Panc1 (cell line): ENCODE measurements around the gene SENP8. TPM values are rescaled to one million over a fixed set of nuclear protein-coding genes. Genes with fewer than 3 reads are reported as not detected.

Experiments used
- ATAC-seq: fragments of 200-7000 bp; cut with Tn5 transposase; 2 replicates; pipeline ENCODE4 v1.9.1; 2020; ENCODE audit warnings: mild to moderate bottlenecking, moderate library complexity
- BruUV-seq: library from RNA; stranded (reverse); fragments of 400-500 nt; replicated peaks from 2 replicates; lab custom pipeline; 2021; lab: Mats Ljungman, UMichigan
- CTCF ChIA-PET: fragments of 300-600 bp; sonication (Branson Sonifier 250); formaldehyde crosslinking; loops from one replicate; lab custom pipeline; 2022; ENCODE audit warnings: antibody characterized with exemption; lab: Charles Lee
- POLR2A ChIA-PET: fragments of 300-600 bp; sonication (Branson Sonifier 250); formaldehyde crosslinking; loops from one replicate; lab custom pipeline; 2022; ENCODE audit warnings: antibody characterized with exemption; lab: Charles Lee
- DNase-seq: peaks from one replicate; pipeline ENCODE4 v3.0.0-alpha.2; 2010; ENCODE audit warnings: low read depth, low spot score
- H3K27ac ChIP-seq: 2 replicates; pipeline ENCODE4 v1.5.1; 2011; ENCODE audit warnings: mild to moderate bottlenecking, low read length, inconsistent platforms
- H3K27me3 ChIP-seq: fragments of 200-500 bp; sonication (Bioruptor generic); 2 replicates; pipeline ENCODE4 v1.6.0; 2014; ENCODE audit warnings: low read length, inconsistent platforms; ENCODE audit not compliant: control insufficient read depth, insufficient read depth
- H3K36me3 ChIP-seq: fragments of 200-500 bp; sonication (Bioruptor generic); 2 replicates; pipeline ENCODE4 v1.5.1; 2014; ENCODE audit warnings: inconsistent platforms, mild to moderate bottlenecking, low read length, moderate library complexity; ENCODE audit not compliant: control insufficient read depth, insufficient read depth
- H3K4me1 ChIP-seq: 2 replicates; pipeline ENCODE4 v1.5.1; 2011; ENCODE audit warnings: inconsistent platforms, mild to moderate bottlenecking, low read length, moderate library complexity; ENCODE audit not compliant: control insufficient read depth, insufficient read depth
- H3K4me3 ChIP-seq, 2 experiments: 2 replicates each; pipeline ENCODE4 v1.5.1; 2011 to 2012; ENCODE audit warnings: low read depth in 2 of 2, low read length in 2 of 2, mild to moderate bottlenecking in 2 of 2, inconsistent platforms in 1 of 2, moderate library complexity in 1 of 2
- H3K9me3 ChIP-seq: fragments of 200-500 bp; sonication (Bioruptor generic); 2 replicates; pipeline ENCODE4 v1.5.1; 2014; ENCODE audit warnings: low read depth, mild to moderate bottlenecking, inconsistent platforms, low read length, moderate library complexity; ENCODE audit not compliant: control insufficient read depth, insufficient read depth
- POLR2AphosphoS5 ChIP-seq: IDR thresholded peaks from 2 replicates; pipeline ENCODE4 v1.6.1; 2012; ENCODE audit warnings: mild to moderate bottlenecking, low read depth, low read length, moderate library complexity
- SIN3A ChIP-seq: IDR thresholded peaks from 2 replicates; pipeline ENCODE4 v1.6.1; 2012; ENCODE audit warnings: low read depth, mild to moderate bottlenecking, low read length, moderate library complexity, borderline replicate concordance; ENCODE audit not compliant: insufficient read depth
- TCF7L2 ChIP-seq: IDR thresholded peaks from 2 replicates; pipeline ENCODE4 v1.6.1; 2011; ENCODE audit warnings: mild to moderate bottlenecking, low read depth, low read length, inconsistent platforms
- in situ Hi-C: cut with HindIII; loops from 2 replicates; pipeline ENCODE4 v1.10.0; 2016; ENCODE audit warnings: low sequenced_read_pairs, low pct_unique_long_range_greater_than_20kb
- intact Hi-C: fragments of 100-400 bp; cut with micrococcal nuclease; formaldehyde crosslinking; loops from one replicate; pipeline ENCODE4 v1.10.0; 2022; ENCODE audit not compliant: unreplicated experiment
- total RNA-seq: library from RNA; stranded (reverse); gene quantifications from one replicate; pipeline ENCODE4 v1.2.1, GENCODE V29; 2021; ENCODE audit not compliant: unreplicated experiment
- TF ChIP-seq, protein P1 (sequence below): fragments of 450-650 bp; IDR thresholded peaks from 2 replicates; pipeline ENCODE4 v1.5.1; 2017; ENCODE audit warnings: mild to moderate bottlenecking
- TF ChIP-seq, protein P2 (sequence below), 2 experiments: IDR thresholded peaks; 2 replicates each; pipeline ENCODE4 v1.6.1; 2011 to 2012; ENCODE audit warnings: low read depth in 2 of 2, control low read depth in 1 of 2, low read length in 1 of 2, mild to moderate bottlenecking in 1 of 2, moderate library complexity in 1 of 2; ENCODE audit not compliant: insufficient read depth in 1 of 2

The SENP8 gene
- total RNA-seq, 1 experiment from 2014 or later, result 2.9 TPM

DNA sequence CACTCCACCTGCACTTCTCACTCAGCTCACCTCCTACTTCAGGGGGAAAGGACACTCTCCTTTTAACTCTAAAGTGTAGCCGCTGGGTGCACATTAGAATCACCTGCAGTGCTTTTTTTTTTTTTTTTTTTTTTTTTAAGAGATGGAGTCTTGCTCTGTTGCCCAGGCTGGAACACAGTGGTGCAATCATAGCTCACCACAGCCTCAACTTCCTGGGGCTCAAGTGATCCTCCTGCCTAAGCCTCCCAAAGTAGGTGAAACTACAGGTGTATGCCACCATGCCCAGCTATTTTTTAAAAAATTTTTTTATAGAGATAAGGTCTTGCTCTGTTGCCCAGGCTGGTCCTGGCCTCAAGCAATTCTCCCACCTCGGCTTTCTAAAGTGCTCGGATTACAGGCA, 58.5 kb downstream of the SENP8 start:
- no peak overlapping the region for H3K4me3 ChIP-seq
- BruUV-seq, result no TSS peak
- TF ChIP-seq TCF7L2, result no peak
- TF ChIP-seq, protein P1, sequence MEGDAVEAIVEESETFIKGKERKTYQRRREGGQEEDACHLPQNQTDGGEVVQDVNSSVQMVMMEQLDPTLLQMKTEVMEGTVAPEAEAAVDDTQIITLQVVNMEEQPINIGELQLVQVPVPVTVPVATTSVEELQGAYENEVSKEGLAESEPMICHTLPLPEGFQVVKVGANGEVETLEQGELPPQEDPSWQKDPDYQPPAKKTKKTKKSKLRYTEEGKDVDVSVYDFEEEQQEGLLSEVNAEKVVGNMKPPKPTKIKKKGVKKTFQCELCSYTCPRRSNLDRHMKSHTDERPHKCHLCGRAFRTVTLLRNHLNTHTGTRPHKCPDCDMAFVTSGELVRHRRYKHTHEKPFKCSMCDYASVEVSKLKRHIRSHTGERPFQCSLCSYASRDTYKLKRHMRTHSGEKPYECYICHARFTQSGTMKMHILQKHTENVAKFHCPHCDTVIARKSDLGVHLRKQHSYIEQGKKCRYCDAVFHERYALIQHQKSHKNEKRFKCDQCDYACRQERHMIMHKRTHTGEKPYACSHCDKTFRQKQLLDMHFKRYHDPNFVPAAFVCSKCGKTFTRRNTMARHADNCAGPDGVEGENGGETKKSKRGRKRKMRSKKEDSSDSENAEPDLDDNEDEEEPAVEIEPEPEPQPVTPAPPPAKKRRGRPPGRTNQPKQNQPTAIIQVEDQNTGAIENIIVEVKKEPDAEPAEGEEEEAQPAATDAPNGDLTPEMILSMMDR, result no peak
- no peak for TF ChIP-seq POLR2AphosphoS5
- TF ChIP-seq, protein P2, sequence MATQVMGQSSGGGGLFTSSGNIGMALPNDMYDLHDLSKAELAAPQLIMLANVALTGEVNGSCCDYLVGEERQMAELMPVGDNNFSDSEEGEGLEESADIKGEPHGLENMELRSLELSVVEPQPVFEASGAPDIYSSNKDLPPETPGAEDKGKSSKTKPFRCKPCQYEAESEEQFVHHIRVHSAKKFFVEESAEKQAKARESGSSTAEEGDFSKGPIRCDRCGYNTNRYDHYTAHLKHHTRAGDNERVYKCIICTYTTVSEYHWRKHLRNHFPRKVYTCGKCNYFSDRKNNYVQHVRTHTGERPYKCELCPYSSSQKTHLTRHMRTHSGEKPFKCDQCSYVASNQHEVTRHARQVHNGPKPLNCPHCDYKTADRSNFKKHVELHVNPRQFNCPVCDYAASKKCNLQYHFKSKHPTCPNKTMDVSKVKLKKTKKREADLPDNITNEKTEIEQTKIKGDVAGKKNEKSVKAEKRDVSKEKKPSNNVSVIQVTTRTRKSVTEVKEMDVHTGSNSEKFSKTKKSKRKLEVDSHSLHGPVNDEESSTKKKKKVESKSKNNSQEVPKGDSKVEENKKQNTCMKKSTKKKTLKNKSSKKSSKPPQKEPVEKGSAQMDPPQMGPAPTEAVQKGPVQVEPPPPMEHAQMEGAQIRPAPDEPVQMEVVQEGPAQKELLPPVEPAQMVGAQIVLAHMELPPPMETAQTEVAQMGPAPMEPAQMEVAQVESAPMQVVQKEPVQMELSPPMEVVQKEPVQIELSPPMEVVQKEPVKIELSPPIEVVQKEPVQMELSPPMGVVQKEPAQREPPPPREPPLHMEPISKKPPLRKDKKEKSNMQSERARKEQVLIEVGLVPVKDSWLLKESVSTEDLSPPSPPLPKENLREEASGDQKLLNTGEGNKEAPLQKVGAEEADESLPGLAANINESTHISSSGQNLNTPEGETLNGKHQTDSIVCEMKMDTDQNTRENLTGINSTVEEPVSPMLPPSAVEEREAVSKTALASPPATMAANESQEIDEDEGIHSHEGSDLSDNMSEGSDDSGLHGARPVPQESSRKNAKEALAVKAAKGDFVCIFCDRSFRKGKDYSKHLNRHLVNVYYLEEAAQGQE (IDR thresholded peaks at IDR 0.05; ENCODE audit: insufficient read depth in 1 of 2, low read depth in 2 of 2, low read length in 1 of 2), result no peak
- TF ChIP-seq SIN3A, result no peak
- H3K9me3 ChIP-seq, result no peaks in the 10 kb centered on the region
- ChIA-PET POLR2A (interaction anchor here (0.7 kb wide), 1 partner anchor 23 kb away, joined by 12 read pairs; no protein-coding TSS in a partner anchor), CTCF (interaction anchor here (0.7 kb wide), 1 partner anchor 65 kb away, joined by 12 read pairs; no protein-coding TSS in a partner anchor)
- H3K36me3 ChIP-seq, result no peaks in the 10 kb centered on the region
- in situ Hi-C loops (no loop called here), intact Hi-C loops (no loop called here)
- no peak overlapping the region for H3K27ac ChIP-seq
- ATAC-seq, result no peak
- no peak for DNase-seq
- no peaks in the 10 kb centered on the region for H3K27me3 ChIP-seq
- no peaks in the 10 kb centered on the region for H3K4me1 ChIP-seq

DNA sequence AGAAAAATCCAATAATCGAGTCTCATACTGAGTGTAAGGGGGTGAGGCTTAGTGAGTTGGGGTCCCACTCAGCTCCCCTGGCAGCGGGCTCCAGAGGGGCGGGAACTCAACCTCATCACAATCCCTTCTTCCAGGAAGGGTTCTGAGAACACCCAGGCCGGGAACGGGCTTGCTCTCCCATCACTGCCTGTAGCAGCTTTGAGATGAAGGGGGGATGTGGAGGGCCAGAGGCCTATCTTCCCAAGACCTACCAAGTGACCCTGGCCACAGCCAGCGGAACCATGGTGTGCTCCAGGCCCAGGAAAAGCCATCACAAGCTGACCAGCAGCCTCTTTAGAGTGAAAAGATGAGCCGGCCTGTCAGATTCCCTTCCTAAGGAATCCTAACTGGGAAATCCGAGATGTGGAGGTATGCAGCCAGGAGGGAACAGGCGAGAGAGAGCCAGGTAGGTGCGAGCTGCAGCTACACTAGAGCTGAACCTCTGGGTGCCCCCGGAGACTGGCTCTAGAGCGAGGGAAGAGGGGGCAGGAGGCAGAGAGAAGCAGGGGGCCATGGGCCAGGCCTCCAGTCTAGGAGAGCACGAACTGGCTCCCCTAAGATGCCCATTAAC, 60.9 kb downstream of the SENP8 start:
- intact Hi-C loops (no loop called here), in situ Hi-C loops (no loop called here)
- TF ChIP-seq POLR2AphosphoS5 (no peak), TCF7L2 (no peak), SIN3A (no peak)
- TF ChIP-seq, protein P1, result no peak
- TF ChIP-seq, protein P2 (IDR thresholded peaks at IDR 0.05; ENCODE audit: insufficient read depth in 1 of 2, low read depth in 2 of 2, low read length in 1 of 2), result no peak
- no peak overlapping the region for H3K4me3 ChIP-seq
- POLR2A ChIA-PET, result interaction anchor here (0.5 kb wide), 1 partner anchor 507 kb away, joined by 4 read pairs; the partner anchor contains the start of genes BBS4 and HIGD2B
- no peaks in the 10 kb centered on the region for H3K9me3 ChIP-seq
- CTCF ChIA-PET, result no interaction called here
- no TSS peak for BruUV-seq
- no peaks in the 10 kb centered on the region for H3K36me3 ChIP-seq
- no peak for DNase-seq
- no peak overlapping the region for H3K27ac ChIP-seq
- no peaks in the 10 kb centered on the region for H3K4me1 ChIP-seq
- ATAC-seq, result no peak
- H3K27me3 ChIP-seq, result no peaks in the 10 kb centered on the region
